ENCODE measurements around the gene CCDC30.

DNA sequence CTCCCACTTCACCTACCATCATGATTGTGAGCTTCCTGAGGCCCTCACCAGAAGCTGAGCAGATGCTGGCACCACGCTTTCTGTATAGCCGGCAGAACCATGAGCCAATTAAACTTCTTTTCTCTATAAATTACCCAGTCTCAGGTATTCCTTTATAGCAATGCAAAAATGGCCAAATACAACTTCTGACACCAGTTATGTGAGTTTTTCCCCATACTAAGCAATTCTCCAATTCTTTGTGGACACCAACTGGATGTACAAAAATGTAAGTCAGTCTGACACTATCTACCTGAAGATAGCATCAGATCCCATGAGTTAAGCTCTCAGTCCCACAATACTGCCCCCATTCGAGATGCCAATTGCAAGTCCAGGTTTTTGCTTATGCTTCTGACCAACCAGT lies 129.7 kb downstream of the CCDC30 start:
- TF ChIP-seq, protein P1, sequence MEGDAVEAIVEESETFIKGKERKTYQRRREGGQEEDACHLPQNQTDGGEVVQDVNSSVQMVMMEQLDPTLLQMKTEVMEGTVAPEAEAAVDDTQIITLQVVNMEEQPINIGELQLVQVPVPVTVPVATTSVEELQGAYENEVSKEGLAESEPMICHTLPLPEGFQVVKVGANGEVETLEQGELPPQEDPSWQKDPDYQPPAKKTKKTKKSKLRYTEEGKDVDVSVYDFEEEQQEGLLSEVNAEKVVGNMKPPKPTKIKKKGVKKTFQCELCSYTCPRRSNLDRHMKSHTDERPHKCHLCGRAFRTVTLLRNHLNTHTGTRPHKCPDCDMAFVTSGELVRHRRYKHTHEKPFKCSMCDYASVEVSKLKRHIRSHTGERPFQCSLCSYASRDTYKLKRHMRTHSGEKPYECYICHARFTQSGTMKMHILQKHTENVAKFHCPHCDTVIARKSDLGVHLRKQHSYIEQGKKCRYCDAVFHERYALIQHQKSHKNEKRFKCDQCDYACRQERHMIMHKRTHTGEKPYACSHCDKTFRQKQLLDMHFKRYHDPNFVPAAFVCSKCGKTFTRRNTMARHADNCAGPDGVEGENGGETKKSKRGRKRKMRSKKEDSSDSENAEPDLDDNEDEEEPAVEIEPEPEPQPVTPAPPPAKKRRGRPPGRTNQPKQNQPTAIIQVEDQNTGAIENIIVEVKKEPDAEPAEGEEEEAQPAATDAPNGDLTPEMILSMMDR (conservative IDR thresholded peaks at IDR 0.05; ENCODE audit: low read length): no peak
- TF ChIP-seq EZH2phosphoT487 (IDR thresholded peaks at IDR 0.05; ENCODE audit: borderline replicate concordance): no peak
